ENCODE measurements around the gene NPAS3. TPM values are rescaled to one million over a fixed set of nuclear protein-coding genes. Genes with fewer than 3 reads are reported as not detected.

NPAS3 gene
- total RNA-seq, 2 experiments from 2014 or later, result not detected

- H3K4me1 ChIP-seq (ENCODE audit: insufficient read depth, low read length, poor library complexity, severe bottlenecking), result peaks cover 7% of the 10 kb centered on the region
- TF ChIP-seq EZH2phosphoT487 (IDR thresholded peaks at IDR 0.05; ENCODE audit: borderline replicate concordance, low read depth, low read length) (no peak), CTCF (conservative IDR thresholded peaks at IDR 0.05; ENCODE audit: low read length) (no peak)
- H3K9me2 ChIP-seq (ENCODE audit: insufficient read depth, low read length), result no peaks in the 10 kb centered on the region
- H3K4me3 ChIP-seq (ENCODE audit: low read depth, low read length, poor library complexity, severe bottlenecking), result no peak overlapping the region
- ChIA-PET CTCF (ENCODE audit: unreplicated experiment) (no interaction called here), POLR2A (interaction anchor here (1.1 kb wide), 1 partner anchor 10 kb away, joined by 7 read pairs; no protein-coding TSS in a partner anchor)
- H3K36me3 ChIP-seq (ENCODE audit: insufficient read depth, low read length), result no peaks in the 10 kb centered on the region
- intact Hi-C loops (cut with micrococcal nuclease; ENCODE audit: unreplicated experiment), result no loop called here
- H3K79me2 ChIP-seq (ENCODE audit: insufficient read depth, low read depth, low read length), result no peaks in the 10 kb centered on the region
- no peak overlapping the region for H2AFZ ChIP-seq (ENCODE audit: low read length)
- no TSS peak for BruUV-seq (replicated peaks)
- no peaks in the 10 kb centered on the region for H4K20me1 ChIP-seq (ENCODE audit: insufficient read depth, low read length)
- no peaks in the 10 kb centered on the region for H3K9me3 ChIP-seq (ENCODE audit: low read length)
- no peak overlapping the region for H3K27ac ChIP-seq (ENCODE audit: low read depth, low read length, poor library complexity, severe bottlenecking)
- DNase-seq (ENCODE audit: low spot score), result no peak
- H3K4me2 ChIP-seq (ENCODE audit: low read length), result no peak overlapping the region
Measured at GRCh38 chr14:32996343-32996742, 57.7 kb downstream of the NPAS3 start.

GRCh38 chr14:32998433-32998832, 59.8 kb downstream of the NPAS3 start:
- no TSS peak for BruUV-seq (replicated peaks)
- no peaks in the 10 kb centered on the region for H4K20me1 ChIP-seq (ENCODE audit: insufficient read depth, low read length)
- no peak overlapping the region for H3K27ac ChIP-seq (ENCODE audit: low read depth, low read length, poor library complexity, severe bottlenecking)
- peaks cover 7% of the 10 kb centered on the region for H3K4me1 ChIP-seq (ENCODE audit: insufficient read depth, low read length, poor library complexity, severe bottlenecking)
- H3K4me3 ChIP-seq (ENCODE audit: low read depth, low read length, poor library complexity, severe bottlenecking), result no peak overlapping the region
- H2AFZ ChIP-seq (ENCODE audit: low read length), result peak overlapping the region; percentile 60; the same call in 1 of the 2 replicates
- no peak overlapping the region for H3K4me2 ChIP-seq (ENCODE audit: low read length)
- intact Hi-C loops (cut with micrococcal nuclease; ENCODE audit: unreplicated experiment), result no loop called here
- H3K9me2 ChIP-seq (ENCODE audit: insufficient read depth, low read length), result no peaks in the 10 kb centered on the region
- no peak for DNase-seq (ENCODE audit: low spot score)
- H3K79me2 ChIP-seq (ENCODE audit: insufficient read depth, low read depth, low read length), result no peaks in the 10 kb centered on the region
- POLR2A ChIA-PET, result no interaction called here
- no peak for TF ChIP-seq EZH2phosphoT487 (IDR thresholded peaks at IDR 0.05; ENCODE audit: borderline replicate concordance, low read depth, low read length)
- TF ChIP-seq CTCF (conservative IDR thresholded peaks at IDR 0.05; ENCODE audit: low read length), result peak; percentile 67
- H3K9me3 ChIP-seq (ENCODE audit: low read length), result no peaks in the 10 kb centered on the region
- H3K36me3 ChIP-seq (ENCODE audit: insufficient read depth, low read length), result no peaks in the 10 kb centered on the region
- CTCF ChIA-PET (ENCODE audit: unreplicated experiment), result no interaction called here

- no peaks in the 10 kb centered on the region for H3K36me3 ChIP-seq (ENCODE audit: insufficient read depth, low read length)
- no TSS peak for BruUV-seq (replicated peaks)
- no peak overlapping the region for H3K4me2 ChIP-seq (ENCODE audit: low read length)
- H3K27ac ChIP-seq (ENCODE audit: low read depth, low read length, poor library complexity, severe bottlenecking), result no peak overlapping the region
- intact Hi-C loops (cut with micrococcal nuclease; ENCODE audit: unreplicated experiment), result no loop called here
- no peaks in the 10 kb centered on the region for H3K4me1 ChIP-seq (ENCODE audit: insufficient read depth, low read length, poor library complexity, severe bottlenecking)
- ChIA-PET POLR2A (no interaction called here), CTCF (ENCODE audit: unreplicated experiment) (no interaction called here)
- TF ChIP-seq CTCF (conservative IDR thresholded peaks at IDR 0.05; ENCODE audit: low read length), result no peak
- no peak for TF ChIP-seq EZH2phosphoT487 (IDR thresholded peaks at IDR 0.05; ENCODE audit: borderline replicate concordance, low read depth, low read length)
- no peaks in the 10 kb centered on the region for H3K79me2 ChIP-seq (ENCODE audit: insufficient read depth, low read depth, low read length)
- no peak overlapping the region for H2AFZ ChIP-seq (ENCODE audit: low read length)
- H4K20me1 ChIP-seq (ENCODE audit: insufficient read depth, low read length), result no peaks in the 10 kb centered on the region
- no peak for DNase-seq (ENCODE audit: low spot score)
- H3K9me3 ChIP-seq (ENCODE audit: low read length), result no peaks in the 10 kb centered on the region
- H3K9me2 ChIP-seq (ENCODE audit: insufficient read depth, low read length), result no peaks in the 10 kb centered on the region
- no peak overlapping the region for H3K4me3 ChIP-seq (ENCODE audit: low read depth, low read length, poor library complexity, severe bottlenecking)
Measured at GRCh38 chr14:33009673-33010072, 71.0 kb downstream of the NPAS3 start.
